Measurements from ENCODE around the gene GBX1.

The GBX1 gene

GRCh38 chr7:151138153-151138851, 29.2 kb downstream of the GBX1 start:
- CTCF ChIA-PET: interaction anchor here (0.8 to 1.3 kb wide), 3 partner anchors 9 to 15 kb away, joined by 3 to 6 read pairs (median 3); no protein-coding TSS in a partner anchor
- POLR2A ChIA-PET: no interaction called here
- no peak for TF ChIP-seq FOXA1 (IDR thresholded peaks at IDR 0.05)
- DNase-seq (ENCODE audit: extremely low spot score): no peak

GRCh38 chr7:151137791-151138152, 29.7 kb downstream of the GBX1 start:
- no peak for DNase-seq (ENCODE audit: extremely low spot score)
- ChIA-PET CTCF (interaction anchor here (1.3 kb wide), 1 partner anchor 14 kb away, joined by 6 read pairs; no protein-coding TSS in a partner anchor), POLR2A (no interaction called here)
- TF ChIP-seq SP1 (IDR thresholded peaks at IDR 0.05) (no peak), CTBP1 (IDR thresholded peaks at IDR 0.05; ENCODE audit: borderline replicate concordance) (no peak), HDGF (IDR thresholded peaks at IDR 0.05; ENCODE audit: borderline replicate concordance) (no peak), TARDBP (IDR thresholded peaks at IDR 0.05) (no peak), LEF1 (IDR thresholded peaks at IDR 0.05; ENCODE audit: borderline replicate concordance) (no peak), ARNT (IDR thresholded peaks at IDR 0.05) (no peak), FOXA1 (IDR thresholded peaks at IDR 0.05) (no peak), ELF4 (IDR thresholded peaks at IDR 0.05) (no peak), ZNF384 (IDR thresholded peaks at IDR 0.05) (no peak), PKNOX1 (IDR thresholded peaks at IDR 0.05) (no peak), BHLHE40 (IDR thresholded peaks at IDR 0.05; ENCODE audit: borderline replicate concordance) (no peak), FOXM1 (IDR thresholded peaks at IDR 0.05; ENCODE audit: borderline replicate concordance) (no peak), FOXK2 (IDR thresholded peaks at IDR 0.05) (no peak), SUZ12 (IDR thresholded peaks at IDR 0.05) (no peak), NFRKB (IDR thresholded peaks at IDR 0.05) (no peak), L3MBTL2 (conservative IDR thresholded peaks at IDR 0.05) (no peak)

GRCh38 chr7:151137076-151137675, 30.3 kb downstream of the GBX1 start:
- CTCF ChIA-PET: no interaction called here
- peak; percentile 50 for DNase-seq (ENCODE audit: extremely low spot score)

GRCh38 chr7:151135866-151136843, 31.3 kb downstream of the GBX1 start:
- DNase-seq (ENCODE audit: extremely low spot score): no peak
- TF ChIP-seq PKNOX1 (IDR thresholded peaks at IDR 0.05): no peak
- no peak for TF ChIP-seq BHLHE40 (IDR thresholded peaks at IDR 0.05; ENCODE audit: borderline replicate concordance)
- TF ChIP-seq ZNF384 (IDR thresholded peaks at IDR 0.05): no peak
- TF ChIP-seq CTBP1 (IDR thresholded peaks at IDR 0.05; ENCODE audit: borderline replicate concordance): no peak
- no peak for TF ChIP-seq ARNT (IDR thresholded peaks at IDR 0.05)
- POLR2A ChIA-PET: interaction anchor here (1.4 kb wide), 1 partner anchor 21 kb away, joined by 5 read pairs; no protein-coding TSS in a partner anchor
- CTCF ChIA-PET: interaction anchor here (1.8 kb wide), 1 partner anchor 12 kb away, joined by 7 read pairs; no protein-coding TSS in a partner anchor

More at GRCh38 chr7:151137076-151137675, 30.3 kb downstream of the GBX1 start:
- POLR2A ChIA-PET: no interaction called here
- TF ChIP-seq PKNOX1 (IDR thresholded peaks at IDR 0.05): no peak
- no peak for TF ChIP-seq FOXA1 (IDR thresholded peaks at IDR 0.05)
- no peak for TF ChIP-seq TARDBP (IDR thresholded peaks at IDR 0.05)

- ChIA-PET POLR2A (interaction anchor here (1.4 kb wide), 1 partner anchor 22 kb away, joined by 5 read pairs; no protein-coding TSS in a partner anchor), CTCF (interaction anchor here (1.8 kb wide), 1 partner anchor 11 kb away, joined by 7 read pairs; no protein-coding TSS in a partner anchor)
- no peak for TF ChIP-seq SUZ12 (IDR thresholded peaks at IDR 0.05)
- TF ChIP-seq FOXM1 (IDR thresholded peaks at IDR 0.05; ENCODE audit: borderline replicate concordance): no peak
- TF ChIP-seq ELF4 (IDR thresholded peaks at IDR 0.05): no peak
- no peak for TF ChIP-seq HDGF (IDR thresholded peaks at IDR 0.05; ENCODE audit: borderline replicate concordance)
- no peak for TF ChIP-seq ARNT (IDR thresholded peaks at IDR 0.05)
- TF ChIP-seq SP1 (IDR thresholded peaks at IDR 0.05): no peak
- TF ChIP-seq LEF1 (IDR thresholded peaks at IDR 0.05; ENCODE audit: borderline replicate concordance): no peak
- no peak for TF ChIP-seq PKNOX1 (IDR thresholded peaks at IDR 0.05)
- TF ChIP-seq L3MBTL2 (conservative IDR thresholded peaks at IDR 0.05): no peak
- no peak for TF ChIP-seq ZNF384 (IDR thresholded peaks at IDR 0.05)
- no peak for TF ChIP-seq FOXK2 (IDR thresholded peaks at IDR 0.05)
- no peak for TF ChIP-seq CTBP1 (IDR thresholded peaks at IDR 0.05; ENCODE audit: borderline replicate concordance)
- TF ChIP-seq NFRKB (IDR thresholded peaks at IDR 0.05): no peak
- TF ChIP-seq TARDBP (IDR thresholded peaks at IDR 0.05): no peak
- no peak for TF ChIP-seq FOXA1 (IDR thresholded peaks at IDR 0.05)
- no peak for TF ChIP-seq BHLHE40 (IDR thresholded peaks at IDR 0.05; ENCODE audit: borderline replicate concordance)
- DNase-seq (ENCODE audit: extremely low spot score): no peak
Observed at GRCh38 chr7:151135525-151135845, 32.0 kb downstream of the GBX1 start.

All from HEK293T (cell line).